Cerebellar nuclear complex (tissue), 1 donor: ENCODE measurements around the gene PDSS2.

ENCODE experiments used
- DNase-seq, 2 experiments: peaks; one replicate each; lab custom pipeline; 2025; lab: John Stamatoyannopoulos, UW

The PDSS2 gene

DNA sequence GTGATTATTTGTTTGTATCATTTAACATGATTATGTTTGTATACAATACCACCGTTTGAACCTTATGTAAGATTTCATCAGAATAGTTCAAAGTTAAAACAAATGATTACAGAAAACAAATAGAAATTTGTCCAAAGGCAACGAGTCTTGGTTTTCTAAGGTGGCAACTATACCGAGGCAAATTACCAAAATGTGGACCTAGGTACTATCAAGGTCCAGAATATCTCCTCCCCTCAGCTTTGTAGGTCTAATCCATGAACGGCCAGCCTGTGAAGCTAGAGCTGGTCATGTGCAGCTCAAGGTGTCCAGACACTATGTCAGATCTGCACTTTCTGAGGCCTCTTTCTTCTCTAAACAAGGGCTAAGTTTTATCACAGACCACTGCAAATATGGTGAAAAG, 192.4 kb downstream of the PDSS2 start:
- no peak for DNase-seq

DNA sequence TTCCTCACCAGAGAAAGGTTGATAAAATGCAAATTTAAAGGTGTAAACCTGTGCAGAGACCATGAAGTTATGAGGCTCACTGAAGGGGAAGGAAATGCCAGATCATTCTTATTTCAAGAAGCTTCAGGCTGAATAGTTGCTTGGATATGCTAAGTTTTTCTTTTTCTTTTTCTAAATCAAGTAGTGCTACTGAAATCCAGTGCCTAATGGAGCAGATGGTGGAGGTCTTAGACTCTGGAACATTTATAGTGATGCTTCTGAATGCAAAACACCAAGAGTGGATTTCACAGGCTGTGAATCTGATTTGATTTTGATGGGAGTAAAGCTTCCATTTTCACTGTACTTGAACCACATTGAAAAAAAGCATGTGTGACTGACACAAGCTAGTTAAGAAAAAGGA, 192.8 kb downstream of the PDSS2 start:
- no peak for DNase-seq

DNA sequence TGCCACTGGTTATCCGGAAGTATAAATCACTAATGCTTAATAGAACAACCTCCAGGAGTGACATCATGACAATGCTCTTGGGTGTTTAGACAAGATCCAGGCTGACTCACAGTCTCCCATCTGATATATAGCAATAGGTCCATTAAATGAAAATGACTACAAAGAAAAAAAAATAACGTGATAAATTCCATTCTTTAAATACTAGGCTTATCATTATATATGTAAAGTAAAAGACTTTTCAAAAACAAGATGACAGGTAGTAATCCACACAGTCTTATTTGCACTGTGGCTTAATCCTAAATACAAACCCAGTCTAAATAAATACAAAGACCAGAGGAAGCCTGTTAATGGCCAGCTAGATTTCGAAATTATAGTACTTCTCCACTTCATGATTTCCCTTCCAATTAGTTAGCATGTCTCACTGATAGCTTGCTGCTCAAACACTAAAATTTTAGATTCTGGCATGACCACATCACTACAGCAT, 195.0 kb downstream of the PDSS2 start:
- DNase-seq, result no peak

DNA sequence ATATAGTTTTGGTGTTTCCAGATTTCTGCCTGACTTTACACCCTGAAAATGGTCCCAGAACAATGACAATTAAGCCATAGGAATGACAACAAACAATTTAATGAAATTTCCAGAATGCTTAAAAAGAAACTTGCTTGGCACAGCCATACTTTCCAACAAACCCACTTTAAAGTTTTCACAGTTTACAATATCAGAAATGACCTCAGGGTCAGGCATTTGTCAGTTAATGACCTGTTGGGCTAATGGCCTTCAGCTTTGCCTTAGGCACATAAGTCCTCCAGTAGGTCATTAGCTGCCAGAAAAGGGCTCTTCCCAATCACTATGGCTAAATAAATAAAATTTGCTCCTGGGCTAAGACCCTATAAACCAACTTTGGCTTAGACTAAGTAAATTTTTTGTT, 199.4 kb downstream of the PDSS2 start:
- no peak for DNase-seq

DNA sequence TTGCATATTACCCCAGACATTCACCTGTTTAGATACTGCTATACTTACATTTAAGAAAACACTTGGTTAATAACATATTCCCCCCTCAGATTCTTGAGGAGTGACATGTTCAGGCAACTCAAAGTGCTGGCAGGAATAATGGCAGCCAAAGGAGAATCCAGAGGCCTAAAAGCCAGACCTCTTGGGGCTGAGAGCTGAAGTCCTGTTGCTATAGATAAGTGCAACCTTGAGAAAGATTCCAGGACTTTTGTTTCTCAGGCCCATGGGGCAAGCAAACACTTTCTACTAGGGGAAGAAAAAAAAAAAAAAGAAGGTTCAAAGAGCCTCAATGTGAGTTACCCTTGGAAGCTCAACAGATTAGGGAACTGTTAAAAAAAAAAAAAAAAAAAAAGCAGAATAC, 211.2 kb downstream of the PDSS2 start:
- no peak for DNase-seq

DNA sequence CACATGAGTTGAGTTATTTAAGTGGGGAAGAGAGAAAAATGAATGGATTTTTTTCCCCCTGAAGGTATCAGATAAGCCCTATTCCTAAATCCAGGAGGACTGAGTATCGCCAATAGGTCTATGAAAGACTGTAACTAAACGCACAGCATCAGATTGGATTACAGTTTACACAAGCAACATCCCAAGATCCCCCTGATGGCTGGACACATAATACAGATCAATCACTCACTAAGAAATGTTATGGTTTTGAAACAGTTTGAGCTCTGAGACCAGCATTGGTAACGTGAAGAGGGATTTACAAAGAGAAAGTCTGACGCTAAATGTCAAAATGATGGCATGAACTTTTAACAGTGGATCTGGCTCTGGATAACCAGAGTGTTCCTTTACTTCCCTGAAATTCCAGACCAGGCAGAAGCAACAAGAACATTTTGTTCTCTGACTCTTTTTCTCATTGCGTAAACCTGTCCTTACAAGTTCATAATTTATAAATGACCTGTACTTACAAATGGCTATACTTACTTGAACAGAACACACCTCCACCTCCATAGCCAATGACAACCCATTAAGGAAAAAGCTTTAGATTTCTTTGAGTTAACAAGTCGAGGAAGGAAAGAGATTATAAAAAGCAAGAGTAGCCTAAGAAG, 212.3 kb downstream of the PDSS2 start:
- no peak for DNase-seq

DNA sequence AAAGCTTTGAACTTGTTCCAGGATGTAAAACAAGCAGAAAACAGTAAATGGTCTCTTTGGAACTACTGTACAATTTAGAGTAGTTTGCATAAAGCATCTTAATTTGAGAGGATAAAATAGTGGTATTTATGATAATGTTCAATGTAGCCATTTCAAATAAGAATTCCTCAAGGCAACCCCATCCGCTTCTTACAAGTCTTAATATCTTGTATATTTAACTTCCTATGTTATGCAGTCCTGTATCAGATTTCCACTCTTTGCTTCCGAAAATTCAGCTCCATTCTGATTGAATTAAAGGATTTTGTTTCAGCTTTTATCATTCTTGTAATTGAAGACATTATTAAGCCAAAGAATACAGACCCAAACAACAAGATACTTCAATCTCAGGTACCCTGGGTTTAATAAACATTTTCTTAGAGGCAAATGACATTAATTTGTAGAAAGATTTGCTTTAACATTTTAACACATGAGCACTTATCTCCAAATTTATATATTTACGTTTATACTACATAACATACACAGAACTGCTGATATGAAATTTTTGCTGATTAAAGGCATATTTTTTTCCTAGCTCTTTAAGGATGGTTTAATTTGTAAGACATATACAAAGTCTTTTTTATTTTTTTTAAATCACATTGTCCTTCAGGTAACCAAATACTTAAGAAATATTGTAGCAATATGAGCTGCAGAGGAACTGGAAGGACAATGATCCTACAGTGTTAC, 213.0 kb downstream of the PDSS2 start:
- DNase-seq, result no peak

DNA sequence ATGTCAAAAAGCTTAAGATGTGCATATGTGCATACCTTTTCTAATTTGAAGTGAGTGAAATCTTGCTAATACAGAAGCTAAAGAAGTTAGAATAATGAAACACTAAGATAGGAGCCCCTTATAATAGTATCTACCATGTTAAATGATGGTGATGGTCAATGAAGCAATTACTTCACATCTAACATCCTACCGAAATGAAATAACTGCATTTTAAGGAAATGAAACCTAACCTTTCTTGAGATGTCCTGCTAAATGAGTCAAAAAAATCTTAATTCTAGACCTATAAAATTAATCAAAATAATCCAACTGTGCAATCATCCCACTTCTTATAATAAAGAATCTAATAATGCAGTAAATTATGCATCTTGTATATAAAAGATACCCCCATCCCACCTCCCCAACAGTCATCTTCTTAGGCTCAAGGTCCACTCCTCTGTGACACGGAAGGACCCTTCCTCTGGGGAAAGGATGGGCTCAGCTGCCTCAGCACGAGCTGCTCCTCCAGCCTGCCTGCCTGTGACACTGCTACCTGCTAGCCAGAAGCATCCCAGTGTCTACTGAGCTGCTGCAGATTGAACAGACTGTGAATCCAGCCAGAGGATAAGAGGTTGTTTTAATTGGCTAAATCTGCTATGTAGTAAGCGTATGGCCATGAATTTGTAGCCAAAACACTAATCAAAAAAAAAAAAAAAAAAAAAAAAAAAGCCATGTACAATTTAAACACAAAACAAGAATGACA, 214.5 kb downstream of the PDSS2 start:
- no peak for DNase-seq

DNA sequence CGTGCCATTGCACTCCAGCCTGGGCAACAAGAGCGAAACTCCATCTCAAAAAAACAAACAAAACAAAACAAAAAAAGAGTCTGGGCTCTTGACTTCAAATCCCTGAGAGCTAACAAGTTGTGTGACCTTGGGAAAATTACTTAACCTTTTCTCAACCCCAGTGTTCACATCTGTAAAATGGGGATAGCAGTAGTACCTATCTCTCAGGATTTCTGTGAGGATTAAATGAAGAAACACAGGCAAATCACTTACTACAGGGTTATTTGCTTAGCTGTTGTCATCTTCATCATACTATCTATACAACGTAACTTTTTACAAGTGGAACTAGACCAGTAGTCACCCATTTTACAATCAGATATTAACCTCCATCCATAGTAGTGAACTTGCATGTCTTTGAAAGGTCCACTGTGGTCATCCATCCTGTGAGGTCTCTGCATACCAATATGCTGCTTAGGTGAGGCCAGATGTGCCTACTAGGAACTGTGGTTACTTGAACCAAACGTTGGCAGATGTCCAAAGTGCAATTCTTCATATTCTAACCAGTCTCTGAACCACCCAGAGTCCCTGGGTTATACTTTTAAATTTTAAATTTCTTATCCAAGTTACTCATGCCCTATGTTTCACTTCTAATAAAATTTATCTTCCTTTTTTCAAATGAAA, 215.2 kb downstream of the PDSS2 start:
- no peak for DNase-seq

DNA sequence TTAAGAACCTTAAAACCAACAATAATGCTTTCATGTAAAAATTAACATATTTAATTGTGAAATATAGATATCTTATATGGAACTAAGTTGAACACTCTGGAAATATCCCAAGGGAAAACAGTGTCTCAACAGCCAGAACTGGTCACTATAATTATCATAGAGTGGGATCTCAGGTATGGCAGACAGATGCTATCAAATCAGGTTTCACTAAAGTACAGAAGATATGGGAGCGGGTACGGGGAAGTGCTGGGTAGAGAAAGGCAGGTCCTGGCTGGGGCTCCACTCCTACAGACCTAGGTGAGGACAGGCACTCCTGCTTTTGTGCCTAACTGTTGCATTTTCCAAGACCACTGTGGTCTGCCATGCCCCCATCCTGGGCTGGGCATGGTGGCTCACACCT, 215.9 kb downstream of the PDSS2 start:
- no peak for DNase-seq

DNA sequence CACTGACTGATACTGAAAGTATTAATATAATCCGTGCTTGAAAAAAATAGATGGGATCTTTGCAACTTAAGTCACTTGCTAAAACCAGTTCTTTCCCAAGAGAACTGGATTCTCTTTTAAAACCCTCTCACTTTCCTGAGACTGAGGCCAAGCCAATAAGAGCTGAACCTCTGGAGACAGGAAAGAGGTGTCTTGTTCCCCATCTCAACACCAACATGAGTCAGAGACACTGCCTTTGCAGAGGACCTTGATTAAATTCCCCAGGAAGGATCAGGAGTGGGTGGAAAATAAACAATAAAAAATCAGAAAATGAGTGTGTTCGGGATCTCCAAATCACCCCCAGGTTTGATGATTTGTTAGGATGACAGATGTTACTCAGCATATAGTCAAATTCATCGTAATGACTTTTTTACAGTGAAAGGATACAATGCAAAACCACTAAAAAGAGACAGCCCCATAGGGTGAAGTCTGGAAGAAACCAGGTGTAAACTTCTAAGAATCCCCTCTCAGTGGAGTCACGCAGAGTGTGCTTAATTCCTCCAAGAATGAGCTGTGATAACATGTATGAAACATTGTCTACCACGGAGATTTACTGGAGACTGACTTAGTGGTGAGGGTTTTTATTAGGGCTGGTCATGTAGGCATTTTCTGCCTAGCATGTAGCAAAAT, 221.2 kb downstream of the PDSS2 start:
- no peak for DNase-seq

DNA sequence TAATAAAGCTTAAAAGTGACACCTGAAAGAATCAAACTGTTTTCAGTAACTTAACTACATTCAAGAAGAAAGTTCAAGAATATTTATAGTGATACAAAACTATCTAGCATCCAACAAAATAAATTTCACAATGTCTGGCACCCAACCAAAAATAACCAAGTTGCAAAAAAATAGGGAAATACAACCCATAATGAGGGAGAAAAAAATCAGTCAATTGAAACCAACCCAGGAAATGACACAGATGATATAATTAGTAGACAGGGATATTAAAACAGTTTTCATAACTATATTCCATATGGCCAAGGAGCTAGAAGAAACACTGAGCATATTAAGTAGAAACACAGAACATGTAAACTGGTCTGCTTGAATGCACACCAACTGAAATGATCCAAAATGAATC, 223.9 kb downstream of the PDSS2 start:
- DNase-seq, result no peak

DNA sequence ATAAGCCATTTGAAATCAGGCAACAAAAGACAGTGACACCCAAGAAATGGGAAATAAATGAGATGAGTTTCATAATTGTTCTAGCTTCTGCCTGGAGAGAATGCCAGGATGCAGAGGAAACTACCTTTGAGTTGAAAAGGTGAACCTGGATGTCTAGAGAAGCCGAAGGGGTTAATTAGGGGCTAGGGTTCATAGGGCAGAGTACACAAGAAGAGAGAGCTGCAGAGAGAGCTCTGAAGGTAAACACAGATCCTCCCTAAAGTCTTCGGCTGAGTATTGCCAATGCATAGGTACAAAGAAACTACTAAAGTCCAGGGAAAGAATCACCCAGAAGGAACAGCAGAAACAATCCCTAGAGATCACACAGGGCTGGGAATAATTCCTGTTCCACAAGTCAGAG, 224.4 kb downstream of the PDSS2 start:
- DNase-seq, result no peak

DNA sequence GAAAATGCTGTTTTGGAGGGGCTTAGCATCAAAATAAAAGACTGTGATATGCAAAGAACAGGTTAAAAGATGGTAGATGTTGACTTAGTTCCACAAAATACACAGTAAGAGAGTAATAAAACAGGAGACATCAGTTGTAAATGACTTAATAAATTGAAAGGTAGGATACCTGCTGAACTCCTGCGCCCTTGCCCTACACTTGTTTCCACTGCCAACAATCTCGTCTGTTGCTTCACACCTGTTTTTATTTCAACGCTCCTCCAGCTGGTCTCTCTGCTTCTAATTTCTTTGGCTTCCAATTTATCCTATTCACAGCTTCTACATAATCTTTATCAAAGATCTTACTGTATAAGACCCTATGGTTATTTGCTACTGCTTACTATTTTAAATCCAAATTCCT, 228.1 kb downstream of the PDSS2 start:
- no peak for DNase-seq

DNA sequence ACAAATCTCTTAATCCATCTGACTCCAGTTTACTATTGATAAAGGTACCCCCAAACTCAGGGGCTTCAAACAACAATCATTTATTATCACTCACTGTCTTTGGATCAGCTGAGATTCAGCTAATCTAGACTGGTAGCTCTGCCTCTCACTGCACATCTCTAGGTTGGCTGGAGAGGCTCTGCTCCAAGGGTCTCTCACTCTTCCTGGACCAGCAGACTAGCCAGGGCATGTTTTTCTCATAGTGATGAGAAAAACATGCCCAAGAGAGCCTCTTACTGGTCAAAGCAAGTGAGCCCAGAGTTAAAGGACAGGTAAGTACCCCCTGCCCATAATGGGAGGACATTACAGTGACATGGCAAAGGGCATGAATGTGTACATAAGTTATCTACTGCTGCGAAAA, 228.9 kb downstream of the PDSS2 start:
- DNase-seq, result no peak

DNA sequence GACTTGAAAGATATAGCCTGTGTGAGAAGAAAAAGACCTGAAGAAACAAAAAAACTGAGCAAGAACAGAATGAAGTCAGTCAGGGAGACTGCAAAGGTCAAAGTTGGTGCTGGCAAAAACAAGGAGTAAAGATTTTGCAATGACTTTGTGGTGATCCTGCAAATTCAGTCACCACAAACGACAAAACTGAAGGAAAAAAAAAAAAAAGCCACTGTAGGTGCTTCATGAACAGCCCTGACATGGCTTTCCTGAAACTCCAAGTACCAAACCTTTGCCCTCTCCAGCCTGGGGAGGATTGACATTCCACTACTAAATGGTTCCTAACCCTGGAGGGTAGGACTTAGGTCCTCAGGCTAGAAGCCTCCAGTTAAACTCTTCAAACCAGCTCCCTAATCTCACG, 229.3 kb downstream of the PDSS2 start:
- DNase-seq, result no peak

DNA sequence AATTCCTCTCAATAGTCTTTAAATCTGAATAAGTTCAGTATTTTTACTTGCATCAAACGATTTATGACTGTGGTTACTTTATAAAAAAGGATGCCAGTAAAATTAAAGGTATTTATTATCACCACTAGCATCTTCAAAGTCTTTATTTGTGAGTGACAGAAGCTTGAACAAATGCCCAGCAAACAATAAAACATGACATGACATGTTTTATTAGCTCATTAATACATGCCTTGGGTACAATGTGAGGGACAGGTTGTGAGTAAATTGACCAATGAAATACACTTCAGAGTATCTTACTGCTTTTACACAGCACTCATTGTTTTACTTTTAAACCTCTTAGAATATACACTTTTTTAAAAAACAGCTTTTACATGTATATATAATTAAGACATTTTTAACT, 230.6 kb downstream of the PDSS2 start:
- DNase-seq, result no peak

DNA sequence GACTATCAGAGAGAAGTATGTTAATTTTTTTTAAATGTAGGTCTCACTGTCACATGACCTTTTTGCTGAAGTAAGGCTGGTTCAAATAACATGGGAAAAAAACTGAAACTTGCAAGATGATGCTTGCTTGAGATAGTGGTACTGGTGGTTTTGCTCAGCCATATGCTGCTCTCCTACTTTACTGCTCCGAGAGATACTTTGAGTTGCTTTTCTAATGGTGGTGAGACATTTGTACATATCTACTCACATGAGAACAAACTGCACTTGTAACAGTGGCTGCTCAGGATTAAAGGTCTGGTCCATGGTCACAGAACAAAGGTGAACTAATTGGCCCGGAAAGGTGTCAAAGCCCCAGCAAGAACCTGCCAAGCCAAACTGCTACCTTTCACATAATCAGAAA, 237.8 kb downstream of the PDSS2 start:
- DNase-seq, result no peak

DNA sequence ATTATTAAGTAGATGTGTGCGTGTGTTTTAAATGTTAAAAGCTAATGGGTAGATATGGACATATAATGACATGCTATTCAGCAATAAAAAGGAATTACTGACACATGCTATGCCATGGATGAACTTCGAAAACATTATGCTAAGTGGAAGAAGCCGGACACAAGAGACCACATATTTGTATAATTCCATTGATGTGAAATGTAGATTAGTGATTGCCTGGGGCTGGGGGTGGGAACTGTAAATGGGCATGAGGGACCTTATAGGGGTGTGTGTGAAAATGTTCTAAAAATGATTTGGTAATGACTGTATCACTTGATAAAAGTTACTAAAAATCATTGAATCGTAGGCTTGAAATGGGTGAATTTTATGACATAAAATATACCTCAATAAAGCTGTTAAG, 239.5 kb downstream of the PDSS2 start:
- DNase-seq, result no peak

DNA sequence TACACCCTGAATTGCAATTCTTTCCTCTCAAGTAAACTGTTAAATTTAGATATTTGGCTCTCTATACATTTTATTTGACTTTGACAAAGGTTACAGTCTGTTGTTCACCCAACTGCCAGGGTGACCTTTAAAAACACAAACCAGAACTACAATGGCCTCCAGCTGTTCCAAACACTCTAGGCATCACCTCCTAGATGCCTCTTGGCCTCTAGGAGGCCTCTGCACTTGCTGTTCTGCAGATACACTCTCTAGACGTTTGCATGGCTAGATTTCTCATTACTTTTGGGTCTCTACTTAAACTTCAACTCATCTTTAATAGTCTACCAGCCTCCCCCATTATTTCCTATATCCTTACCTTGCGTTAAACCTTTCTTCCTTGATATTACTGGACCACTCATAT, 241.2 kb downstream of the PDSS2 start:
- DNase-seq, result no peak

DNA sequence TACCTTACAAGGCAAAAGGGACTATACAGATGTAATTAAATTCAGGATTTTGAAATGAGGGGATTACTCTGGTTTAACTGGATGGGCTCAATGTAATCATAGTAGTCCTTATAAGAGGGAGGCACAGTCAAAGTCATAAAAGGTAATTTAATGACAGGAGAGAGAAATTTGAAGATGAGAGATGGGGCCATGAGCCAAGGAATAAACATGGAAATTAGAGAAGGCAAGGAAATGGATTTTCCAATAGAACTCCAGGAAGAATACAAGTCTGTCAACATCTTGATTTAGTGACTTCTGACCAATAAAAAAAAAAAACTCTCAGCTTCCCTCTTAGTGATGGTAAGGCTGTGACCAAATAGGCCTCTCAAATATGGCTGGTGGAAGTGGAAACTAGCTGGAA, 242.1 kb downstream of the PDSS2 start:
- no peak for DNase-seq
